ENCODE results near the gene TMEM260.

GRCh38 chr14:56570295-56570694 lies 9.3 kb upstream of the TMEM260 start:
- TF ChIP-seq CTCF (IDR thresholded peaks at IDR 0.05; ENCODE audit: poor library complexity) (no peak), EZH2phosphoT487 (IDR thresholded peaks at IDR 0.05; ENCODE audit: low read depth, severe bottlenecking, unreplicated experiment) (no peak), EZH2 (IDR thresholded peaks at IDR 0.05; ENCODE audit: borderline replicate concordance) (no peak)

All from hepatocyte (in vitro differentiated cells).